Neural progenitor cell (in vitro differentiated cells): ENCODE measurements around the gene LASP1NB.

Experiments used
- DNase-seq: peaks from one replicate; pipeline ENCODE4 v3.0.0-alpha.2; 2016; ENCODE audit warnings: low spot score
- H2AFZ ChIP-seq: fragments of 200-600 bp; sonication (generic); replicated peaks from 2 replicates; pipeline ENCODE4 v1.6.1; 2016; ENCODE audit warnings: antibody characterized with exemption
- H3F3A ChIP-seq: fragments of 200-600 bp; sonication (generic); 2 replicates; pipeline ENCODE4 v1.6.1; 2016; ENCODE audit warnings: antibody characterized with exemption, low read depth
- H3K27ac ChIP-seq: fragments of 200-600 bp; sonication (generic); 2 replicates; pipeline ENCODE4 v1.5.1; 2016; ENCODE audit warnings: mild to moderate bottlenecking
- H3K27me3 ChIP-seq: fragments of 200-600 bp; sonication (generic); 2 replicates; pipeline ENCODE4 v1.6.1; 2016; ENCODE audit warnings: mild to moderate bottlenecking, moderate library complexity
- H3K36me3 ChIP-seq: fragments of 200-600 bp; sonication (generic); 2 replicates; pipeline ENCODE4 v1.5.1; 2016
- H3K4me1 ChIP-seq: fragments of 200-600 bp; sonication (generic); 2 replicates; pipeline ENCODE4 v1.6.1; 2016; ENCODE audit warnings: mixed run types
- H3K4me2 ChIP-seq: fragments of 200-600 bp; sonication (generic); 2 replicates; pipeline ENCODE4 v1.6.1; 2016
- H3K4me3 ChIP-seq: fragments of 200-600 bp; sonication (generic); 2 replicates; pipeline ENCODE4 v1.5.1; 2016
- H3K79me2 ChIP-seq: fragments of 200-600 bp; sonication (generic); 2 replicates; pipeline ENCODE4 v1.6.1; 2016; ENCODE audit warnings: low read depth
- H3K9ac ChIP-seq: fragments of 200-600 bp; sonication (generic); 2 replicates; pipeline ENCODE4 v1.6.1; 2016
- H3K9me3 ChIP-seq: fragments of 200-600 bp; sonication (generic); 2 replicates; pipeline ENCODE4 v1.5.1; 2016; ENCODE audit warnings: low read depth
- H4K20me1 ChIP-seq: fragments of 200-600 bp; sonication (generic); 2 replicates; pipeline ENCODE4 v1.6.1; 2016; ENCODE audit warnings: low read depth
- H3K27ac Mint-ChIP-seq: 3 replicates; pipeline ENCODE4 v1.8.0; 2021; ENCODE audit warnings: mixed read lengths
- H3K27me3 Mint-ChIP-seq: 2 replicates; pipeline ENCODE4 v1.8.0; 2022; ENCODE audit warnings: low read depth, mild to moderate bottlenecking, inconsistent platforms, moderate library complexity, mixed read lengths; ENCODE audit not compliant: insufficient read depth
- H3K36me3 Mint-ChIP-seq: 3 replicates; pipeline ENCODE4 v1.8.0; 2021; ENCODE audit warnings: mixed read lengths
- H3K4me1 Mint-ChIP-seq: 3 replicates; pipeline ENCODE4 v1.8.0; 2021; ENCODE audit warnings: mixed read lengths
- H3K4me3 Mint-ChIP-seq: 3 replicates; pipeline ENCODE4 v1.8.0; 2021; ENCODE audit warnings: mild to moderate bottlenecking, moderate library complexity, mixed read lengths
- H3K9me3 Mint-ChIP-seq: 3 replicates; pipeline ENCODE4 v1.8.0; 2020; ENCODE audit warnings: mixed read lengths
- CTCF ChIP-seq: fragments of 200-600 bp; sonication (generic); IDR thresholded peaks from 2 replicates; pipeline ENCODE4 v1.5.1; 2017; ENCODE audit warnings: antibody characterized with exemption, mild to moderate bottlenecking
- EZH2 ChIP-seq: fragments of 200-600 bp; sonication (generic); IDR thresholded peaks from 2 replicates; pipeline ENCODE4 v1.6.1; 2017; ENCODE audit warnings: antibody characterized with exemption, mild to moderate bottlenecking, moderate library complexity
- EZH2phosphoT487 ChIP-seq: fragments of 200-600 bp; sonication (generic); IDR thresholded peaks from 2 replicates; pipeline ENCODE4 v1.6.1; 2017; ENCODE audit warnings: antibody characterized with exemption

The LASP1NB gene

GRCh38 chr17:38939987-38940386 is 14.6 kb downstream of the LASP1NB start:
- Histone ChIP-seq H3K4me1 (no peaks in the 10 kb centered on the region), H3F3A (no peaks in the 10 kb centered on the region), H3K79me2 (no peaks in the 10 kb centered on the region), H3K9ac (no peak overlapping the region), H4K20me1 (no peaks in the 10 kb centered on the region), H3K27me3 (no peaks in the 10 kb centered on the region), H3K36me3 (no peaks in the 10 kb centered on the region), H3K4me3 (no peak overlapping the region), H3K4me2 (no peak overlapping the region), H3K9me3 (no peaks in the 10 kb centered on the region), H2AFZ (no peak overlapping the region), H3K27ac (no peak overlapping the region)
- H3K27ac Mint-ChIP-seq = no peak overlapping the region
- no peak for DNase-seq
- H3K4me1 Mint-ChIP-seq = no peaks in the 10 kb centered on the region
- no peaks in the 10 kb centered on the region for H3K36me3 Mint-ChIP-seq
- peaks cover 4% of the 10 kb centered on the region for H3K27me3 Mint-ChIP-seq
- TF ChIP-seq EZH2 (no peak), CTCF (no peak), EZH2phosphoT487 (no peak)
- H3K9me3 Mint-ChIP-seq = no peaks in the 10 kb centered on the region
- H3K4me3 Mint-ChIP-seq = no peak overlapping the region

- Mint-ChIP-seq H3K4me3 (no peak overlapping the region), H3K36me3 (no peaks in the 10 kb centered on the region), H3K9me3 (no peaks in the 10 kb centered on the region), H3K27me3 (peaks cover 4% of the 10 kb centered on the region), H3K27ac (no peak overlapping the region), H3K4me1 (no peaks in the 10 kb centered on the region)
- H3K4me3 ChIP-seq = no peak overlapping the region
- H2AFZ ChIP-seq = peak overlapping the region; percentile 71
- H3K27me3 ChIP-seq = no peaks in the 10 kb centered on the region
- H3K4me2 ChIP-seq = no peak overlapping the region
- H3K9me3 ChIP-seq = no peaks in the 10 kb centered on the region
- no peak for DNase-seq
- no peaks in the 10 kb centered on the region for H3K79me2 ChIP-seq
- H4K20me1 ChIP-seq = no peaks in the 10 kb centered on the region
- H3K36me3 ChIP-seq = no peaks in the 10 kb centered on the region
- no peaks in the 10 kb centered on the region for H3F3A ChIP-seq
- no peak overlapping the region for H3K27ac ChIP-seq
- TF ChIP-seq EZH2 (no peak), CTCF (no peak), EZH2phosphoT487 (no peak)
- no peak overlapping the region for H3K9ac ChIP-seq
- no peaks in the 10 kb centered on the region for H3K4me1 ChIP-seq
These were observed 15.0 kb downstream of the LASP1NB start for GRCh38 chr17:38940404-38940803.

- Histone ChIP-seq H2AFZ (no peak overlapping the region), H3K9me3 (no peaks in the 10 kb centered on the region), H3K27ac (no peak overlapping the region), H3K9ac (no peak overlapping the region), H4K20me1 (no peaks in the 10 kb centered on the region), H3K4me3 (no peak overlapping the region), H3K4me2 (no peak overlapping the region), H3F3A (peaks cover 4% of the 10 kb centered on the region), H3K79me2 (no peaks in the 10 kb centered on the region), H3K4me1 (no peaks in the 10 kb centered on the region), H3K36me3 (no peaks in the 10 kb centered on the region), H3K27me3 (no peaks in the 10 kb centered on the region)
- Mint-ChIP-seq H3K4me3 (no peak overlapping the region), H3K27ac (no peak overlapping the region), H3K27me3 (peaks cover 4% of the 10 kb centered on the region), H3K36me3 (no peaks in the 10 kb centered on the region), H3K4me1 (no peaks in the 10 kb centered on the region), H3K9me3 (no peaks in the 10 kb centered on the region)
- no peak for DNase-seq
- no peak for TF ChIP-seq EZH2phosphoT487
- no peak for TF ChIP-seq EZH2
- TF ChIP-seq CTCF = no peak
These were observed 17.4 kb downstream of the LASP1NB start for GRCh38 chr17:38942696-38943334.
